ENCODE results near the gene NFKBIA.

- TF ChIP-seq EGR1 (IDR thresholded peaks at IDR 0.05; ENCODE audit: borderline replicate concordance, low read depth, low read length) (no peak), SIRT6 (IDR thresholded peaks at IDR 0.05; ENCODE audit: low read length) (no peak), RFX5 (IDR thresholded peaks at IDR 0.05; ENCODE audit: borderline replicate concordance, low read depth, low read length) (no peak), HDAC2 (IDR thresholded peaks at IDR 0.05; ENCODE audit: borderline replicate concordance in 1 of 2, low read depth in 2 of 2, low read length in 2 of 2) (no peak), EP300 (IDR thresholded peaks at IDR 0.05; ENCODE audit: borderline replicate concordance in 1 of 2, low read depth in 2 of 2, low read length in 2 of 2) (no peak)
- TF ChIP-seq, protein P1, sequence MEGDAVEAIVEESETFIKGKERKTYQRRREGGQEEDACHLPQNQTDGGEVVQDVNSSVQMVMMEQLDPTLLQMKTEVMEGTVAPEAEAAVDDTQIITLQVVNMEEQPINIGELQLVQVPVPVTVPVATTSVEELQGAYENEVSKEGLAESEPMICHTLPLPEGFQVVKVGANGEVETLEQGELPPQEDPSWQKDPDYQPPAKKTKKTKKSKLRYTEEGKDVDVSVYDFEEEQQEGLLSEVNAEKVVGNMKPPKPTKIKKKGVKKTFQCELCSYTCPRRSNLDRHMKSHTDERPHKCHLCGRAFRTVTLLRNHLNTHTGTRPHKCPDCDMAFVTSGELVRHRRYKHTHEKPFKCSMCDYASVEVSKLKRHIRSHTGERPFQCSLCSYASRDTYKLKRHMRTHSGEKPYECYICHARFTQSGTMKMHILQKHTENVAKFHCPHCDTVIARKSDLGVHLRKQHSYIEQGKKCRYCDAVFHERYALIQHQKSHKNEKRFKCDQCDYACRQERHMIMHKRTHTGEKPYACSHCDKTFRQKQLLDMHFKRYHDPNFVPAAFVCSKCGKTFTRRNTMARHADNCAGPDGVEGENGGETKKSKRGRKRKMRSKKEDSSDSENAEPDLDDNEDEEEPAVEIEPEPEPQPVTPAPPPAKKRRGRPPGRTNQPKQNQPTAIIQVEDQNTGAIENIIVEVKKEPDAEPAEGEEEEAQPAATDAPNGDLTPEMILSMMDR (IDR thresholded peaks at IDR 0.05; ENCODE audit: control extremely low read depth in 1 of 3, insufficient read depth in 1 of 3, low read depth in 1 of 3, low read length in 3 of 3): no peak
Measured at GRCh38 chr14:35423621-35424020, 19.1 kb upstream of the NFKBIA start.

Measured in H1 (cell line).